HEK293 (cell line): Measurements from ENCODE around the gene RILPL2.

Experiments
- CTCF ChIP-seq: fragments of 450-650 bp; formaldehyde crosslinking; IDR thresholded peaks from 2 replicates; pipeline ENCODE4 v1.5.1; 2016; ENCODE audit warnings: missing biosample characterization, missing genetic modification characterization
- HOXA7 ChIP-seq: sonication (generic); formaldehyde crosslinking; IDR thresholded peaks from 2 replicates; pipeline ENCODE4 v1.8.1; 2022; ENCODE audit warnings: missing genetic modification reagents, borderline replicate concordance
- REST ChIP-seq: fragments of 450-650 bp; formaldehyde crosslinking; IDR thresholded peaks from 2 replicates; pipeline ENCODE4 v1.5.1; 2016; ENCODE audit warnings: missing biosample characterization, missing genetic modification characterization
- ZBTB11 ChIP-seq: fragments of 450-650 bp; formaldehyde crosslinking; conservative IDR thresholded peaks from 2 replicates; pipeline ENCODE4 v1.5.1; 2016; ENCODE audit warnings: low read depth, missing biosample characterization, missing genetic modification characterization
- ZBTB17 ChIP-seq: fragments of 450-650 bp; formaldehyde crosslinking; IDR thresholded peaks from 2 replicates; pipeline ENCODE4 v1.5.1; 2016; ENCODE audit warnings: missing biosample characterization, missing genetic modification characterization
- ZBTB21 ChIP-seq: fragments of 450-650 bp; formaldehyde crosslinking; IDR thresholded peaks from 2 replicates; pipeline ENCODE4 v1.5.1; 2017; ENCODE audit warnings: missing biosample characterization, missing genetic modification characterization
- ZFP41 ChIP-seq: fragments of 450-650 bp; formaldehyde crosslinking; IDR thresholded peaks from 2 replicates; pipeline ENCODE4 v1.5.1; 2016; ENCODE audit warnings: missing biosample characterization, missing genetic modification characterization, borderline replicate concordance
- ZFP69B ChIP-seq: fragments of 450-650 bp; formaldehyde crosslinking; IDR thresholded peaks from 2 replicates; pipeline ENCODE4 v1.5.1; 2016; ENCODE audit warnings: missing biosample characterization, missing genetic modification characterization
- ZNF248 ChIP-seq: fragments of 450-650 bp; formaldehyde crosslinking; IDR thresholded peaks from 2 replicates; pipeline ENCODE4 v1.5.1; 2017; ENCODE audit warnings: missing biosample characterization, missing genetic modification characterization
- ZNF324 ChIP-seq: fragments of 450-650 bp; formaldehyde crosslinking; IDR thresholded peaks from 2 replicates; pipeline ENCODE4 v1.5.1; 2016; ENCODE audit warnings: missing biosample characterization, missing genetic modification characterization
- ZNF658 ChIP-seq: fragments of 450-650 bp; formaldehyde crosslinking; IDR thresholded peaks from 2 replicates; pipeline ENCODE4; 2016; ENCODE audit warnings: missing biosample characterization, missing genetic modification characterization
- ZNF747 ChIP-seq: fragments of 450-650 bp; formaldehyde crosslinking; IDR thresholded peaks from 2 replicates; pipeline ENCODE4 v1.5.1; 2016; ENCODE audit warnings: missing biosample characterization, missing genetic modification characterization

GRCh38 chr12:123398177-123398549 lies 38.3 kb downstream of the RILPL2 start:
- TF ChIP-seq ZNF747 (tag by site-specific recombination) (no peak), ZNF324 (no peak), ZFP41 (tag by site-specific recombination) (no peak), CTCF (no peak), REST (tag by site-specific recombination) (no peak), ZBTB17 (tag by site-specific recombination) (no peak), ZNF658 (tag by site-specific recombination) (no peak), ZNF248 (tag by site-specific recombination) (no peak), ZFP69B (tag by site-specific recombination) (no peak), ZBTB11 (tag by site-specific recombination) (no peak), ZBTB21 (tag by site-specific recombination) (no peak), HOXA7 (CRISPR knock-in tag) (no peak)
